ENCODE results near the gene CDR2L.

Gene CDR2L

GRCh38 chr17:74987418-74987908 lies at the start of gene CDR2L:
TSS of gene CDR2L (plus strand) at chr17:74987632. CDS start at chr17:74988044, 412 bp downstream.
- in situ Hi-C loops (cut with MboI; ENCODE audit: low sequenced_read_pairs), result no loop called here

DNA sequence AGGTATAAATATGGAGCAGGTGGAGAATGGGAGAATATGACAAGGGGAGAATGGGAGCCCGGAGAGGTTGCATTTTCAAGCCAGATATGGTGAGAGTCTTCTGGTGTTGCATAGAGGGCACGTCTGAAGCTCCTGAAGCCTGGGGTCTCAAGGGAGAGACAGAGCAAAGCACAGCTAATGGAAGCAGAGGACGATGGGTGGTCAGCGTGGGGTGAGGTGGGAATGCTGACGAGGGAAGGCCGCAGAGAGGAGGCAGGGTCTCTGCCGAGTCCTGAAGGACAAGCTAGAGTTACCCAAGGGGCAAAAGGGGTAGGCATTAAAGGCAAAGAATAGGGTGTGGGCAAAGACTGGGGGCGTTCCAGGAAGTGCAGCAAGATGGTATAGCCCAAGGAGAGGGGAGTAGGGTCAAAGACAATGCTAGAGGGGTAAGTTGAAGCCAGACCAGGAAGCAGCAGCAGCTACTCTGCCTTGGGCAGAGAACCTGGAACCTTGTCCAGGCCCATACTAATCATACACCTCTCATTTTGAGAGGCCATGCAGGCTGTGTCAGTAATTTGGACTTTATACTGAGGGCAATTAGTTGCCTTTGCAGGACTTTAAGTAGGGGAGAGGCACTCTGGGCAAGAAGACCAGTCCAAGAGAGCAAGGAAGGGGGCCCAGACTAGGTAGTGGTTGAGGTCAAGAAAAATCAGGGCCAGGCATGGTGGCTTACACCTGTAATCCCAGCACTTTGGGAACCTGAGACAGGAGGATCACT lies 49.1 kb upstream of the CDR2L start:
- in situ Hi-C loops (cut with MboI; ENCODE audit: low sequenced_read_pairs), result no loop called here

- in situ Hi-C loops (cut with MboI; ENCODE audit: low sequenced_read_pairs), result no loop called here
Observed at GRCh38 chr17:74939534-74939933, 47.9 kb upstream of the CDR2L start.

DNA sequence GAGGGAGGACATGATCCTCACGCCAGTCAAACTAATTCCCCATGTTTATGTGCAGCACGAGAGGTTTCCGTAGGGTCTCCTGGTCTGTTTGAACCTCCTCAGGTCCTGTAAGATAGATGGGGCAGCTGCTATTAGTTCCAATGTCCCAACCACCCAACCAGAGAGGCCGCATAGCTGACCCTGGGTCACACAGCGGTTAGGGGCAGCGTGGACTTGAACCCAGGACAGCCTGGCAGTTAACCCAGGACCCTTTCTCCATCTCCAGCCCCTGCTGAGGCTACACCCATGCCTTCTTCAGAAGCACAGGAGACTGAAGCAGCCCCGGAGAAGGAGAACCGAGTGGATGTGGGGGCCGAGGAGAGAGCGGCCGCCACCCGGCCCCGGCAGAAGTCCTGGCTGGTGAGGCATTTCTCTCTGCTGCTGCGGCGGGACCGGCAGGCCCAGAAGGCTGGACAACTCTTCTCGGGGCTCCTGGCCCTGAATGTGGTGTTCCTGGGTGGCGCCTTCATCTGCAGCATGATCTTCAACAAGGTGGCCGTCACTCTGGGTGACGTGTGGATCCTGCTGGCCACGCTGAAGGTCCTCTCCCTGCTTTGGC lies 46.2 kb upstream of the CDR2L start:
- in situ Hi-C loops (cut with MboI; ENCODE audit: low sequenced_read_pairs), result no loop called here

GRCh38 chr17:74943808-74944522 lies 43.5 kb upstream of the CDR2L start:
- in situ Hi-C loops (cut with MboI; ENCODE audit: low sequenced_read_pairs), result no loop called here

GRCh38 chr17:74945543-74945942 lies 41.9 kb upstream of the CDR2L start:
- in situ Hi-C loops (cut with MboI; ENCODE audit: low sequenced_read_pairs), result no loop called here

GRCh38 chr17:74946641-74947040 lies 40.8 kb upstream of the CDR2L start:
- in situ Hi-C loops (cut with MboI; ENCODE audit: low sequenced_read_pairs), result no loop called here

DNA sequence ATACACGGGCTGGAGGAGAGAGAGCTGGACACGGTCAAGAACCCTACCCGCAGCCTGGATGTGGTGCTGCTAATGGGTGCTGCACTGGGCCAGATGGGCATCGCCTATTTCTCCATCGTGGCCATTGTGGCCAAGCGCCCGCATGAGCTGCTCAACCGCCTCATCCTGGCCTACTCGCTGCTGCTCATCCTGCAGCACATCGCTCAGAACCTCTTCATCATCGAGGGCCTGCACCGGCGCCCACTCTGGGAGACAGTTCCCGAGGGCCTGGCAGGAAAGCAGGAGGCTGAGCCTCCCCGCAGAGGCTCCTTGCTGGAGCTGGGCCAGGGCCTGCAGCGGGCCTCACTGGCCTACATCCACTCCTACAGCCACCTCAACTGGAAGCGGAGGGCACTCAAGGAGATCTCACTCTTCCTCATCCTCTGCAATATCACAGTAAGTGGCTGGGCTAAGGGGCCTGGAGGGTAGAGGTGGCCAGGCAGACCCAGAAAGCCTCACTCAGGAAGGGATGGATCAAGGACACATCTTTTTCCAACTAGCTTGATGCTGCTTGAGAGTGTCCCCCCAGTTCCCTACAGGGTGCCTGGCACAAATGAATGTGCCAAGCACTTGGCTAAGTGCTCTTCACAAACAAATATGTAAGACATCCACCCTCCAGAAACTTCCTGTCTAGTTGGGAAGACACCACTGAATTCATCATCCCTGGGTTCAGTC lies 40.2 kb upstream of the CDR2L start:
- in situ Hi-C loops (cut with MboI; ENCODE audit: low sequenced_read_pairs), result no loop called here

GRCh38 chr17:74949455-74950115 lies 37.8 kb upstream of the CDR2L start:
- in situ Hi-C loops (cut with MboI; ENCODE audit: low sequenced_read_pairs), result no loop called here

GRCh38 chr17:74950207-74950606 lies 37.2 kb upstream of the CDR2L start:
- in situ Hi-C loops (cut with MboI; ENCODE audit: low sequenced_read_pairs), result no loop called here

DNA sequence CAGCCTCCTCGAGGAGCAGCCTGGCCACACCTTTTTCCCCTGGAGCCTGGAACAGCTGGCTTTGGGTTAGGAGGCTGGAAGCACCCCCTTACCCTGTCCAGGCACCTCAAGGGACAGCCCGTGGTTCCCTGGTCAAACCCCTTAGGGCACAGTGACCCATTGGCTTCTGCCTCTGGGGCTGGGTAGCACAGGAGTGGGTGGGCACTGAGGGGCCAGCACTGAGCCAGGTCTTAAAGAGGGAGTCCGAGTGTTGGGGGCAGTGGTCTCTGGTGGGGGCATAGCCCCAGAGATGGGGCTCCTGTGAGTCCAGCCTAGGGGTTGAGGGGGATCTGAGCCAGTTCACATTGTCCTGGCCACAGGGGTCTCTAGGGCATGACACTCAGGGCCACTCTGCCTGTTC lies 36.4 kb upstream of the CDR2L start:
- in situ Hi-C loops (cut with MboI; ENCODE audit: low sequenced_read_pairs), result no loop called here

DNA sequence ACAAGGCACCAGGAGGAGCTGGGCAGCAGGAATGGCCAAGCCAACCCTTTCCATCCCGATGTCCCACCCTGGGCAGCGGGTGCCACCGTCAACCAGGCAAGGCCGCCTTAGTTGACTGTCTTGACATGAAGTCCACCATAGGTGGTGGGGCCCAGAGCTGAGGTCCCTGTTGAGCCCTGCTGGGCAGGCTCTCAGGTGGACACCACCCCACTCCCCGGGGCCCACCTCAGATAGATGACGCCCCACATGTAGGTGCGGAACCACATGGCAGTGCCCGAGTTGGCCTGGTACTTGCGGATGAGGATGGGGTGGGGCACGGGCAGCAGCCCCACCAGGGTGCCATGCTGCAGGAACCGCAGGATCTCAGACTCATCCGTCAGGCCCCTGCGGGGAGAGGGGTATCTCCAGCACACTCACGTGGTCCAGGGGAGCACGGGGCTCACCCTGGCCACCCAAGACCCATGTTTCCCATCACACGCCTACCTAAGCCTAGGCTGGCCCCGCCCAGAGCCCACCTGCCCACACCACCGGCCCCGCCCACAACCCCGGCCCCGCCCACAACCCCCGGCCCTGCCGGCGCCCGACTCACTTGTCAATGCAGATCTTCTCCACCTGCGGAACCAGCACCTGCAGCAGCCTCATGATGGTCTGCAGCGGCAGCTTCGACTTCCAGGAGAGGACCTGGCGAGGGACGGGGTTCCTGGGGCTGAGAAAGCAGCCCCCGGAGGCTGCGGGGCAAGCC lies 35.6 kb upstream of the CDR2L start:
- in situ Hi-C loops (cut with MboI; ENCODE audit: low sequenced_read_pairs), result no loop called here

DNA sequence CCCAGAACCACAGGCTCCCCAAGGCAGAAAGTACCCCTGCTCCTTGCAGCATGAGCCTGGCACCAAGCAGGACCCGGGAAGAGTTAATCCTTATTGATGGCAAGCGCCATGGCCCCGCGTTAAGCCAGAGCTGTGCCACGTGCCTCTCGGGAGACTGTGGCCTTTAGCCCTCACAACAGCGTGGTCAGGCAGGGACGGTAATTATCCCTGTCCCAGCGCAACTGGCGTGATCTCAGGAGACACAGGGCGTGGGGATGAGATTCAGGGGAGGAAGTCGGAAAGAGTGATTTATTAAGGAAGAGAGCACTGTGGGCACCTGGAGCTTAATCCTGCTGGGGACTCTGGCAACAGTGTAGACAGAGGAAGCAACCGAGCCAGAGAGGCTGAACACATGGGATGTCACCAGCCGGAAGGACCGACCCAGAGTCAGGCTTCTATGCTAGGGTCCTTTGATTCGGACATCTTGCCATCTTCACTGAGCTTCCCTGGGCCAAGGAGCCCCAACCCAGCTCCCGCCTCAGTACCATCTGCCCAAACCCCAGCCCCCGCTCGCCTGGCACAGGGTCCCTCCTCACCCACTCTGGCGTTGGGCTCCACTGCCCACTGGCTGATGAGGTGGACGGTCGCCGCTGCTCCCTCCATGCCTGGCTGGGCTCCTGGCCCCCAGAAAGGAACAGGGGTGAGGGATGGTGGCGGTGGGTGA lies 34.9 kb upstream of the CDR2L start:
- in situ Hi-C loops (cut with MboI; ENCODE audit: low sequenced_read_pairs), result no loop called here

DNA sequence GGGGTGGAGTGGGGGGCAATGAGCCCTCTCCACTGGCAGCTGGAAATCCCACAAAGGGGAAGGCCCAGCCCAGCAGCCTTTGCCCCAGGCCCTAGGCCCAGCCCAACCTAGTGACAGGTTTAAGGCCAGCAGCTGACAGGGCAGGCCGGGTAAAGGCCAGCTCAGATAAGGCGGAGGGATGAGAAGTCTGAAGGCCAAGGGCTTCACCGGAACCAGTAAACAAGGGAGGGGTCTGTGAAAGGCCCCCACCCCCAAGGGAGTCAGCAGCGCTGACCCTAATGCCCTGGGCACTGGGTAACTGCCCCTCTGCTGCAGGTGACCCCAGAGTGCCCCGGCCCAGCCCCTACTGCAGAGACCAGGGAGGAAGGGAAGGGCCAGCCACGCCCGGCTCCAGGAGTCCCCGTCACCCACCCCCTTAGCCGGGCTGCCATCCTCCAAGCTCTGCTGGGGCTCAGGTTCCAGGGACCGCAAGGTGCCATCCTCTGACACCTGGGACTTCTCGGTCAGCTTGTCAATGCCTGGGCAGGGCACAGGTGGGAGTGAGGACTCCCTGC lies 34.2 kb upstream of the CDR2L start:
- in situ Hi-C loops (cut with MboI; ENCODE audit: low sequenced_read_pairs), result no loop called here

DNA sequence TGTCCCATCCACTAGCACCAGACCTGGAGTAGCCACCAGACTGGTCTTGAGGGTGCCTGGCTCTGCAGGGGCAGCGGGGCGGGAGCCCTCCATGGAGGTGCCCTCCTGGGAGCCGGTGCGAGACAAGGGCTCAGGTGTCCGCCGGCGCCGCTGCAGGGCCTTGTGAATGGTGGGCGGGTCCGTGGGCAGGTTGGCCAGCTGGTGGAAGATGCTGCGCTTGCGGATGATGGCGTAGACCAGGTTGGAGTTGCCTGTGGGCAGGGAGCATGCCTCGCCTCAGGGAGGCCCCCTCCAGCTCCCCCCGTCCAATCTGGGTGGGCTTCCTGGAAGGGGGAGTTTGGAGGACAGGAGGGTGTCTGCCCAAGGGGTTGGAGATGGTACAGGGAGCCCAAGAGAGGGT lies 33.3 kb upstream of the CDR2L start:
- in situ Hi-C loops (cut with MboI; ENCODE audit: low sequenced_read_pairs), result no loop called here

DNA sequence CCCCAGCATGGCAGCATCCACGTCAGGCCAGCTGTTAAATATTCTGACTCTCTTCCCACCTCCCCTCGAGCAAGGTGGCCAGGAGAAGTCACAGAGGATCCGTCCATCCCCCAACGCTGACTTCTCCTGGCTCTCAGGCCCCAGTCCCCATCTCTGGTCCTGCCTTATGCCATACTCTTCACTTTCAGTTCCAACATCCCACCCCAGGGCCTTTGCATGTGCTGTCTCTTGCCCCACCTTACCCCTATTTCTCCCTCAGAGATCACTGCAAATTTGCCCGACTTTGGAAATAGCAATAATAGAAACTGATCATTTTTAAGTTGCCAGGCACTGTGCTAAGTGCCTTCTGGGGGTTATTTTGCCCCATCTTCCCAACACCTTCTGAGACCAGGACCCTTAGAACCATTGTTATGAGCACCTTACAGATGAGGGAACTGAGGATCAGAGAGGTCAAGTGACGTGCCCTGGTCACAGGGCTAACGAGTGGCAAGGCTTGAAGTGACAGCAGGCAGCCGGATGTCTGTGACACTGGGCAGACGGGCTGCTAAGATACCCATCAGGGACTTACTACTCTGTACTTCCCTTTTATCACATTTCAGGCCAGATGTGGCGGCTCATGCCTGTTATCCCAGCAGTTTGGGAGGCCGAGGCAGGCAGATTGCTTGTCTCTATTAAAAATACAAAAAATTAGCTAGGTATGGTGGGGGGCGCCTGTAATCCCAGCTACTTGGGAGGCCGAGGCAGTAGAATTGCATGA lies 32.6 kb upstream of the CDR2L start:
- in situ Hi-C loops (cut with MboI; ENCODE audit: low sequenced_read_pairs), result no loop called here

DNA sequence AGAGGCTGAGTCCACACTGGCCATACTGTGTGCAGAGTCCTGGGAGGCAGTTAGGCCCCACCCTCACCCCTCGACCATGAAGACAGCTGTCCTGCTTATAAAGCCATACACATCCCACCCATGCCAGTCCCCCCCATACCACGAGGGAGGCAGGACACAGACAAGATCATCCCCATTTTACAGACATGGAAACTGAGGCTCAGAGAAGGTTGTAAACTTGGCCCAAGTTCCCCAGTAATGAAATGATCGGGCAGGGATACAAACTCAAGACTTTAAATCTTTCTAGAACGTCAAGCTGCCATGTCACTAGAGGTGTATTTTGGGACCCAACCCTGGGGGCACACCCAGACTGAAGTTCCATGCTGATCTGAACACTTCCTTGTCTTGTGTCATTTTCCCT lies 31.3 kb upstream of the CDR2L start:
- in situ Hi-C loops (cut with MboI; ENCODE audit: low sequenced_read_pairs), result no loop called here

- in situ Hi-C loops (cut with MboI; ENCODE audit: low sequenced_read_pairs), result no loop called here
Observed at GRCh38 chr17:74957935-74958740, 29.3 kb upstream of the CDR2L start.

Measured in HL-60/S4 treated with retinoic acid at 250 ng/mL for 4 days and 3 days (cell line).